H1 (cell line): ENCODE measurements around the gene SH2B3. TPM values are rescaled to one million over a fixed set of nuclear protein-coding genes. Genes with fewer than 3 reads are reported as not detected.

Experiments used
- CTCF ChIA-PET: fragments of 300-600 bp; sonication (Branson Sonifier 250); formaldehyde crosslinking; loops from one replicate; lab custom pipeline; 2021; ENCODE audit not compliant: partially characterized antibody; lab: Charles Lee
- POLR2A ChIA-PET: fragments of 300-600 bp; sonication (Branson Sonifier 250); formaldehyde crosslinking; loops from one replicate; lab custom pipeline; 2021; ENCODE audit warnings: inconsistent platforms; ENCODE audit not compliant: partially characterized antibody; lab: Charles Lee
- DNase-seq, 2 experiments: peaks; one replicate each; pipeline versions ENCODE4 v3.0.0 to v3.0.0-alpha.2; 2010 to 2022; ENCODE audit warnings: low spot score in 2 of 2, low read depth in 1 of 2, mixed read lengths in 1 of 2
- FAIRE-seq: peaks from 2 replicates; lab custom pipeline; 2011; peaks lifted over from hg19 to GRCh38; lab: Jason Lieb, UNC
- H2AFZ ChIP-seq: 2 replicates; pipeline ENCODE4 v1.8.1; 2012; ENCODE audit warnings: low read length, inconsistent platforms
- H2AK5ac ChIP-seq: 2 replicates; pipeline ENCODE4 v1.6.1; 2013; ENCODE audit warnings: low read depth, low read length
- H2BK120ac ChIP-seq: replicated peaks from 2 replicates; pipeline ENCODE3; 2013; ENCODE audit warnings: low read depth, low read length, inconsistent platforms
- H2BK12ac ChIP-seq: 2 replicates; pipeline ENCODE4 v1.6.1; 2013; ENCODE audit warnings: low read depth, low read length
- H2BK15ac ChIP-seq: 2 replicates; pipeline ENCODE4 v1.6.1; 2013; ENCODE audit warnings: low read length
- H2BK20ac ChIP-seq: 2 replicates; pipeline ENCODE4 v1.6.1; 2013; ENCODE audit warnings: low read length
- H2BK5ac ChIP-seq: 2 replicates; pipeline ENCODE4 v1.6.1; 2013; ENCODE audit warnings: low read depth, low read length
- H3K14ac ChIP-seq: 2 replicates; pipeline ENCODE4 v1.6.1; 2013; ENCODE audit warnings: inconsistent platforms; ENCODE audit not compliant: insufficient read length
- H3K18ac ChIP-seq: 2 replicates; pipeline ENCODE4 v1.6.1; 2013; ENCODE audit warnings: low read length; ENCODE audit errors: extremely low read depth
- H3K23ac ChIP-seq: 2 replicates; pipeline ENCODE4 v1.6.1; 2013; ENCODE audit warnings: inconsistent platforms; ENCODE audit not compliant: insufficient read length
- H3K23me2 ChIP-seq: 2 replicates; pipeline ENCODE4 v1.6.1; 2013; ENCODE audit warnings: low read depth, low read length
- H3K27ac ChIP-seq: 2 replicates; pipeline ENCODE4 v1.6.1; 2011; ENCODE audit warnings: low read depth, low read length, inconsistent platforms
- H3K27me3 ChIP-seq, 4 experiments: replicated peaks in 1 of 4; 1 replicate in 1 of 4; 2 replicates in 3 of 4; pipeline versions ENCODE4 v1.6.1 to v1.8.1; 2011 to 2013; ENCODE audit warnings: low read length in 3 of 4, mild to moderate bottlenecking in 3 of 4, inconsistent platforms in 2 of 4, mixed read lengths in 2 of 4, moderate library complexity in 1 of 4; ENCODE audit not compliant: control insufficient read depth in 3 of 4, insufficient read depth in 3 of 4; ENCODE audit errors: extremely low read depth in 1 of 4
- H3K36me3 ChIP-seq, 4 experiments: 2 replicates each; pipeline versions ENCODE4 v1.6.1 to v1.8.1; 2011 to 2013; ENCODE audit warnings: mild to moderate bottlenecking in 4 of 4, low read length in 3 of 4, moderate library complexity in 2 of 4, control low read depth in 1 of 4, inconsistent platforms in 1 of 4; ENCODE audit not compliant: insufficient read depth in 4 of 4, control insufficient read depth in 2 of 4
- H3K4ac ChIP-seq: replicated peaks from 2 replicates; pipeline ENCODE3; 2013; ENCODE audit warnings: low read length, low read depth, mixed read lengths, inconsistent platforms; ENCODE audit not compliant: insufficient read length
- H3K4me1 ChIP-seq, 4 experiments: replicated peaks in 1 of 4; 1 replicate in 1 of 4; 2 replicates in 3 of 4; pipeline versions ENCODE4 v1.6.1 to v1.8.1; 2011 to 2013; ENCODE audit warnings: low read length in 3 of 4, inconsistent platforms in 2 of 4, mixed read lengths in 1 of 4; ENCODE audit not compliant: insufficient read depth in 4 of 4, control insufficient read depth in 3 of 4
- H3K4me2 ChIP-seq, 2 experiments: 2 replicates each; pipeline versions ENCODE4 v1.6.1 to v1.8.1; 2011 to 2013; ENCODE audit warnings: low read depth in 2 of 2, low read length in 2 of 2, control low read depth in 1 of 2, inconsistent platforms in 1 of 2, mild to moderate bottlenecking in 1 of 2; ENCODE audit not compliant: insufficient read depth in 1 of 2
- H3K4me3 ChIP-seq, 4 experiments: fragments of 200-600, 300-600 bp in 1 of 4; sonication (generic), shearing (Covaris generic), sonication (Bioruptor Twin) in 1 of 4; 2 replicates each; pipeline versions ENCODE4 v1.5.1 to v1.8.1; 2011 to 2016; ENCODE audit warnings: low read length in 4 of 4, low read depth in 3 of 4, control low read depth in 2 of 4, inconsistent platforms in 2 of 4, mild to moderate bottlenecking in 2 of 4, mixed read lengths in 1 of 4, moderate library complexity in 1 of 4; ENCODE audit not compliant: insufficient read depth in 2 of 4; ENCODE audit errors: extremely low read depth in 1 of 4
- H3K56ac ChIP-seq: replicated peaks from 2 replicates; pipeline ENCODE3; 2013; ENCODE audit warnings: low read depth, mild to moderate bottlenecking, mixed read lengths, low read length, inconsistent platforms; ENCODE audit not compliant: insufficient read length
- H3K79me1 ChIP-seq: 2 replicates; pipeline ENCODE4 v1.6.1; 2013; ENCODE audit warnings: low read depth, low read length, control low read depth
- H3K79me2 ChIP-seq, 2 experiments: 2 replicates each; pipeline versions ENCODE4 v1.6.1 to v1.8.1; 2012 to 2013; ENCODE audit warnings: low read length in 2 of 2, mild to moderate bottlenecking in 2 of 2, inconsistent platforms in 1 of 2; ENCODE audit not compliant: insufficient read depth in 2 of 2, control insufficient read depth in 1 of 2
- H3K9ac ChIP-seq, 4 experiments: replicated peaks in 1 of 4; 1 replicate in 1 of 4; 2 replicates in 3 of 4; pipeline versions ENCODE4 v1.6.1 to v1.8.1; 2011 to 2013; ENCODE audit warnings: low read depth in 3 of 4, low read length in 3 of 4, control low read depth in 2 of 4, mild to moderate bottlenecking in 2 of 4, moderate library complexity in 2 of 4, inconsistent platforms in 1 of 4; ENCODE audit errors: extremely low read depth in 1 of 4
- H3K9me3 ChIP-seq, 2 experiments: 2 replicates each; pipeline versions ENCODE4 v1.6.1 to v1.8.1; 2012 to 2013; ENCODE audit warnings: mild to moderate bottlenecking in 2 of 2, moderate library complexity in 2 of 2, control low read depth in 1 of 2, inconsistent platforms in 1 of 2, low read depth in 1 of 2, low read length in 1 of 2, mixed read lengths in 1 of 2; ENCODE audit not compliant: insufficient read depth in 2 of 2
- H4K20me1 ChIP-seq, 2 experiments: replicated peaks in 1 of 2; 2 replicates each; pipeline versions ENCODE3 to v1.8.1; 2011 to 2013; ENCODE audit warnings: inconsistent platforms in 2 of 2, low read length in 2 of 2, mild to moderate bottlenecking in 1 of 2; ENCODE audit not compliant: insufficient read depth in 2 of 2, control insufficient read depth in 1 of 2
- H4K5ac ChIP-seq: 2 replicates; pipeline ENCODE4 v1.6.1; 2013; ENCODE audit warnings: low read length, low read depth, mixed read lengths, inconsistent platforms; ENCODE audit not compliant: insufficient read length
- H4K8ac ChIP-seq: 2 replicates; pipeline ENCODE4 v1.8.0; 2013; ENCODE audit warnings: mild to moderate bottlenecking, moderate library complexity, low read length, inconsistent platforms; ENCODE audit not compliant: insufficient read depth; ENCODE audit errors: extremely low read depth
- H4K91ac ChIP-seq: replicated peaks from 2 replicates; pipeline ENCODE3; 2013; ENCODE audit warnings: low read length, mixed read lengths, inconsistent platforms; ENCODE audit not compliant: insufficient read length
- ASH2L ChIP-seq: fragments of 200-600, 300-600 bp; sonication (generic); IDR thresholded peaks from one replicate; pipeline ENCODE4 v1.7.1; 2017; ENCODE audit warnings: low read length
- ATF3 ChIP-seq: IDR thresholded peaks from 2 replicates; pipeline ENCODE4 v1.6.1; 2011; ENCODE audit warnings: low read depth, mild to moderate bottlenecking, low read length; ENCODE audit not compliant: insufficient read depth
- CBX8 ChIP-seq: fragments of 300-800, 300-1000 bp; sonication (generic); IDR thresholded peaks from 2 replicates; pipeline ENCODE4 v1.7.1; 2016; ENCODE audit warnings: low read depth, low read length, borderline replicate concordance
- CHD1 ChIP-seq: IDR thresholded peaks from 2 replicates; pipeline ENCODE4 v1.6.1; 2012; ENCODE audit warnings: low read depth, low read length, improper control_type of control experiment
- CREB1 ChIP-seq: IDR thresholded peaks from 2 replicates; pipeline ENCODE4 v1.6.1; 2012; ENCODE audit warnings: inconsistent platforms
- EGR1 ChIP-seq: IDR thresholded peaks from 2 replicates; pipeline ENCODE4 v1.6.1; 2011; ENCODE audit warnings: low read depth, low read length, borderline replicate concordance
- EP300 ChIP-seq, 2 experiments: IDR thresholded peaks; 1 replicate in 1 of 2; 2 replicates in 1 of 2; pipeline ENCODE4 v1.6.1; 2011 to 2012; ENCODE audit warnings: low read depth in 2 of 2, low read length in 2 of 2, mild to moderate bottlenecking in 2 of 2, borderline replicate concordance in 1 of 2, inconsistent platforms in 1 of 2, moderate library complexity in 1 of 2
- GABPA ChIP-seq: IDR thresholded peaks from 2 replicates; pipeline ENCODE4 v1.6.1; 2011; ENCODE audit warnings: mild to moderate bottlenecking, low read length, moderate library complexity, borderline replicate concordance; ENCODE audit not compliant: insufficient read depth
- HDAC6 ChIP-seq: IDR thresholded peaks from one replicate; pipeline ENCODE4 v1.7.1; 2012; ENCODE audit warnings: low read depth, mild to moderate bottlenecking, inconsistent platforms, low read length, moderate library complexity
- POU5F1 ChIP-seq: IDR thresholded peaks from 2 replicates; pipeline ENCODE4 v1.6.1; 2011; ENCODE audit warnings: low read depth, mild to moderate bottlenecking, low read length, moderate library complexity
- RXRA ChIP-seq: IDR thresholded peaks from 2 replicates; pipeline ENCODE4 v1.6.1; 2011; ENCODE audit warnings: low read depth, mild to moderate bottlenecking, low read length, moderate library complexity; ENCODE audit not compliant: insufficient read depth
- SAP30 ChIP-seq: fragments of 300-600 bp; sonication (generic); IDR thresholded peaks from 2 replicates; pipeline ENCODE4 v1.7.1; 2012; ENCODE audit warnings: low read length, moderate library complexity, mild to moderate bottlenecking, inconsistent platforms; ENCODE audit not compliant: insufficient read depth, insufficient replicate concordance
- SIRT6 ChIP-seq: IDR thresholded peaks from one replicate; pipeline ENCODE4 v1.7.1; 2012; ENCODE audit warnings: low read length, inconsistent platforms
- TCF12 ChIP-seq: IDR thresholded peaks from 2 replicates; pipeline ENCODE4 v1.6.1; 2011; ENCODE audit warnings: low read depth, mild to moderate bottlenecking, low read length
- WGBS, 2 experiments: shearing (Covaris generic) in 1 of 2; methylation state at CpG; one replicate each; pipeline versions ENCODE4 v1.1.6 to v1.1.7; 2013 to 2015; ENCODE audit warnings: low lambda C conversion rate in 2 of 2, mixed read lengths in 2 of 2, inconsistent platforms in 1 of 2, low coverage in 1 of 2, missing lambda C conversion rate in 1 of 2; ENCODE audit not compliant: insufficient replicate concordance in 2 of 2, insufficient coverage in 1 of 2, insufficient read length in 1 of 2; ENCODE audit errors: extremely low coverage in 1 of 2, missing lambda C conversion rate in 1 of 2; 5-methylcytosine and 5-hydroxymethylcytosine counted together
- polyA plus RNA-seq, 7 experiments: library from polyadenylated mRNA; depleted of rRNA in 3 of 7; stranded (reverse) in 5 of 7; unstranded in 2 of 7; fragments of >200 nt in 5 of 7; fragments of 200-250 nt in 2 of 7; gene quantifications; 1 replicate in 5 of 7; 2 replicates in 1 of 7; 4 replicates in 1 of 7; pipeline versions ENCODE4 v1.2.1 to v1.2.3, GENCODE V29; 2011 to 2013; ENCODE audit warnings: missing spikeins in 2 of 7, mixed read lengths in 2 of 7
- total RNA-seq: library from RNA; stranded (reverse); fragmentation: NEBNext Ultra II Directional; extraction: Animal tissue kit (Norgen Biotek cat#: 25700); gene quantifications from 2 replicates; pipeline ENCODE4 v1.2.1, GENCODE V29; 2021

Gene SH2B3
- total and polyA plus RNA-seq, 2 of the 8 experiments (the other 6 are each of a cell fraction or from before 2014, with no cell fraction given) = 20.8 to 34.1 TPM

DNA sequence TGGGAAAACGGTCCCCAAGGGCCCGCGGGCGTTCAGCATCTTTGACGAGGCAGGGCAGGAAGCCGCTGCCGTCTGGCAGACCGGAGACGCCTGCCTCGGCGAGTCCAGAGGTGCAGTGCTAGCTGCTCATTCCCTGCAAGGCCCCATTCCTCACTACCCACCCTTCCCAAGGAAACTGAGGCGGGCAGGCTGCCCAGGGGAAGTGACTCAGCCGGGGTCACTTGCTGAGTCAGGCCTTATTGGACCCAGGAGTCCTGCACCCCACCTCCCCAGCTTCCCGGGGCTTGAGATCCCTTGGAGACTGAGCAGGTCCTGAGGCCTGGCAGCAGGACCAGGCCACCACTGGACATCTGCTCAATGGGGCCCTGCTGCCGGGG is 3.7 kb downstream of the SH2B3 start:
- peaks cover 39 to 80% of the 10 kb centered on the region in 2 experiments for H3K79me2 ChIP-seq
- no peak overlapping the region for H3K4me3 ChIP-seq
- TF ChIP-seq SAP30 (no peak), SIRT6 (no peak), TCF12 (no peak), POU5F1 (no peak), EGR1 (no peak), CHD1 (no peak), CBX8 (no peak), HDAC6 (no peak), GABPA (no peak), RXRA (no peak), CREB1 (no peak), EP300 (IDR thresholded peaks at IDR 0.05; ENCODE audit: borderline replicate concordance in 1 of 2, low read depth in 2 of 2, low read length in 2 of 2) (no peak), ASH2L (no peak), ATF3 (no peak)

More for the DNA sequence above, 3.7 kb downstream of the SH2B3 start:
- H3K79me1 ChIP-seq = peaks cover 14% of the 10 kb centered on the region
- WGBS, 2 experiments = 87% methylated on average over 15 of the region's 15 CpGs; no CpG with 5 or more reads in 1 of the 2 experiments
- H4K91ac ChIP-seq = peak overlapping the region; percentile 27
- H3K9me3 ChIP-seq = no peaks in the 10 kb centered on the region
- H4K8ac ChIP-seq = no peak overlapping the region
- DNase-seq (no peak), FAIRE-seq (no peak)
- H3K27ac ChIP-seq = no peak overlapping the region
- H3K36me3 ChIP-seq = no peaks in the 10 kb centered on the region
- H2AFZ ChIP-seq = no peak overlapping the region
- no peak overlapping the region for H3K56ac ChIP-seq
- ChIA-PET CTCF (interaction anchor here (0.9 to 22.8 kb wide), 4 partner anchors 10 to 39 kb away, joined by 4 to 838 read pairs (median 9); no protein-coding TSS in a partner anchor), POLR2A (interaction anchor here (0.8 to 4.3 kb wide), 5 partner anchors 11 to 42 kb away, joined by 3 to 29 read pairs (median 3); no protein-coding TSS in a partner anchor)
- no peak overlapping the region for H2BK120ac ChIP-seq
- H3K23me2 ChIP-seq = peaks cover 11% of the 10 kb centered on the region; the same call in 1 of the 2 replicates
- no peak overlapping the region for H3K4ac ChIP-seq
- peaks cover 19 to 24% of the 10 kb centered on the region in 2 experiments for H4K20me1 ChIP-seq
- no peak overlapping the region for H2BK20ac ChIP-seq
- no peak overlapping the region for H3K9ac ChIP-seq
- H2BK5ac ChIP-seq = peak overlapping the region; percentile 68; the same call in 1 of the 2 replicates
- H3K18ac ChIP-seq = no peak overlapping the region; the same call in 1 of the 2 replicates
- no peak overlapping the region for H4K5ac ChIP-seq
- no peak overlapping the region for H2AK5ac ChIP-seq
- no peak overlapping the region for H3K14ac ChIP-seq
- no peak overlapping the region; a peak in 1 of 4 replicates for H3K4me2 ChIP-seq
- H2BK12ac ChIP-seq = no peak overlapping the region
- no peaks in the 10 kb centered on the region for H3K27me3 ChIP-seq
- peaks cover 31 to 67% (median 48%) of the 10 kb centered on the region in 4 experiments for H3K4me1 ChIP-seq
- no peak overlapping the region for H3K23ac ChIP-seq
- H2BK15ac ChIP-seq = no peak overlapping the region
